SK-N-SH (cell line): ENCODE measurements around the gene MOGAT3. TPM values are rescaled to one million over a fixed set of nuclear protein-coding genes. Genes with fewer than 3 reads are reported as not detected.

Experiments used
- CTCF ChIA-PET: fragments of 300-600, 350-600 bp; formaldehyde crosslinking; extraction: SDS; loops from one replicate; lab custom pipeline; 2021; lab: Yijun Ruan, JAX
- POLR2A ChIA-PET: fragments of 350-600 bp; sonication (Branson Sonifier 250); formaldehyde crosslinking; extraction: SDS; loops from one replicate; lab custom pipeline; 2020; ENCODE audit warnings: antibody characterized with exemption, inconsistent platforms; lab: Yijun Ruan, JAX
- DNase-seq: peaks from one replicate; pipeline ENCODE4 v3.0.0; 2012
- H2AFZ ChIP-seq: fragments of 200-600 bp; sonication (generic); 2 replicates; pipeline ENCODE4 v1.8.1; 2016; ENCODE audit warnings: antibody characterized with exemption, mild to moderate bottlenecking, low read depth
- H3F3A ChIP-seq: fragments of 200-600 bp; sonication (generic); replicated peaks from 2 replicates; pipeline ENCODE3; 2016; ENCODE audit warnings: antibody characterized with exemption, mild to moderate bottlenecking; ENCODE audit not compliant: insufficient read depth
- H3K27ac ChIP-seq, 2 experiments: fragments of 200-500 bp in 1 of 2; fragments of 200-600 bp in 1 of 2; sonication (Bioruptor generic) in 1 of 2; sonication (generic), shearing (Covaris generic) in 1 of 2; 2 replicates each; pipeline versions ENCODE4 v1.5.1 to v1.6.1; 2014 to 2016; ENCODE audit warnings: low read depth in 2 of 2, inconsistent platforms in 1 of 2, low read length in 1 of 2, mild to moderate bottlenecking in 1 of 2, mixed read lengths in 1 of 2
- H3K27me3 ChIP-seq: fragments of 200-600 bp; sonication (generic), shearing (Covaris generic); 2 replicates; pipeline ENCODE4 v1.6.1; 2016; ENCODE audit warnings: mixed run types; ENCODE audit not compliant: insufficient read depth
- H3K36me3 ChIP-seq, 2 experiments: fragments of 200-500 bp in 1 of 2; fragments of 200-600 bp in 1 of 2; sonication (Bioruptor generic) in 1 of 2; sonication (generic) in 1 of 2; replicated peaks in 1 of 2; 2 replicates each; pipeline versions ENCODE3 to v1.5.1; 2014 to 2016; ENCODE audit warnings: low read length in 1 of 2, mild to moderate bottlenecking in 1 of 2; ENCODE audit not compliant: insufficient read depth in 2 of 2, control insufficient read depth in 1 of 2
- H3K4me1 ChIP-seq, 2 experiments: fragments of 200-500 bp in 1 of 2; fragments of 200-600 bp in 1 of 2; sonication (Bioruptor generic) in 1 of 2; sonication (generic), shearing (Covaris generic) in 1 of 2; 2 replicates each; pipeline versions ENCODE4 v1.5.1 to v1.6.1; 2014 to 2016; ENCODE audit warnings: low read depth in 1 of 2, low read length in 1 of 2, mixed run types in 1 of 2; ENCODE audit not compliant: insufficient read depth in 2 of 2, control insufficient read depth in 1 of 2
- H3K4me2 ChIP-seq: fragments of 200-600 bp; sonication (generic), shearing (Covaris generic); 2 replicates; pipeline ENCODE4 v1.6.1; 2017; ENCODE audit warnings: mixed run types
- H3K4me3 ChIP-seq, 2 experiments: fragments of 200-500 bp in 1 of 2; fragments of 200-600 bp in 1 of 2; sonication (Bioruptor generic) in 1 of 2; sonication (generic), shearing (Covaris generic) in 1 of 2; 2 replicates each; pipeline versions ENCODE4 v1.5.1 to v1.8.1; 2014 to 2016; ENCODE audit warnings: low read depth in 2 of 2, inconsistent platforms in 1 of 2, low read length in 1 of 2, mild to moderate bottlenecking in 1 of 2, mixed read lengths in 1 of 2, moderate library complexity in 1 of 2
- H3K79me2 ChIP-seq: fragments of 200-600 bp; sonication (generic); 2 replicates; pipeline ENCODE4 v1.8.1; 2017; ENCODE audit warnings: mild to moderate bottlenecking; ENCODE audit not compliant: insufficient read depth
- H3K9ac ChIP-seq: fragments of 200-600 bp; sonication (generic); 2 replicates; pipeline ENCODE4 v1.6.1; 2017; ENCODE audit warnings: mixed run types
- H3K9me2 ChIP-seq: fragments of 200-600 bp; sonication (generic); 2 replicates; pipeline ENCODE4 v1.6.1; 2017; ENCODE audit warnings: mixed run types
- H3K9me3 ChIP-seq: fragments of 200-600 bp; sonication (generic); 2 replicates; pipeline ENCODE4 v1.6.1; 2017; ENCODE audit warnings: mixed run types, mild to moderate bottlenecking, moderate library complexity
- H4K20me1 ChIP-seq: fragments of 200-600 bp; sonication (generic); 2 replicates; pipeline ENCODE4 v1.6.1; 2017; ENCODE audit warnings: mild to moderate bottlenecking, mixed run types; ENCODE audit not compliant: insufficient read depth
- GATA2 ChIP-seq: sonication (generic); formaldehyde crosslinking; IDR thresholded peaks from 2 replicates; pipeline ENCODE4 v1.5.0; 2020; ENCODE audit warnings: mild to moderate bottlenecking, missing genetic modification reagents
- MEF2A ChIP-seq: IDR thresholded peaks from 2 replicates; pipeline ENCODE4 v1.4.0; 2012; ENCODE audit warnings: low read depth, borderline replicate concordance
- MXI1 ChIP-seq: IDR thresholded peaks from 2 replicates; pipeline ENCODE4 v1.6.1; 2012; ENCODE audit warnings: mild to moderate bottlenecking, low read depth, low read length, improper control_type of control experiment
- RCOR1 ChIP-seq: fragments of 150-350 bp; IDR thresholded peaks from 2 replicates; pipeline ENCODE4 v1.6.1; 2017; ENCODE audit warnings: antibody characterized with exemption, low read length
- RFX5 ChIP-seq: IDR thresholded peaks from 2 replicates; pipeline ENCODE4 v1.6.1; 2012; ENCODE audit warnings: mild to moderate bottlenecking, improper control_type of control experiment, low read length
- RXRA ChIP-seq: IDR thresholded peaks from 2 replicates; pipeline ENCODE4 v1.4.0; 2012; ENCODE audit warnings: low read depth, mild to moderate bottlenecking, borderline replicate concordance
- SIN3A ChIP-seq: IDR thresholded peaks from 2 replicates; pipeline ENCODE4 v1.6.1; 2012; ENCODE audit warnings: low read depth, mild to moderate bottlenecking, low read length, moderate library complexity, borderline replicate concordance
- USF1 ChIP-seq: IDR thresholded peaks from 2 replicates; pipeline ENCODE4 v1.4.0; 2012; ENCODE audit warnings: low read depth, borderline replicate concordance
- USF2 ChIP-seq: fragments of 150-350 bp; IDR thresholded peaks from 2 replicates; pipeline ENCODE4 v1.6.1; 2017; ENCODE audit warnings: antibody characterized with exemption, low read length, low read depth, borderline replicate concordance
- WGBS: methylation state at CpG from one replicate; pipeline ENCODE4 v1.1.6; 2017; ENCODE audit warnings: low lambda C conversion rate; 5-methylcytosine and 5-hydroxymethylcytosine counted together
- polyA plus RNA-seq, 3 experiments: library from polyadenylated mRNA; depleted of rRNA; stranded (reverse); fragments of >200 nt; gene quantifications; 2 replicates each; pipeline ENCODE4 v1.2.3, GENCODE V29; 2012

Gene MOGAT3
- polyA plus RNA-seq, 1 of the 3 experiments (the other 2 are of a cell fraction) = not detected

- H3K9me3 ChIP-seq = no peaks in the 10 kb centered on the region
- ChIA-PET CTCF (interaction anchor here (0.7 to 4.7 kb wide), 6 partner anchors 9 to 94 kb away, joined by 3 to 30 read pairs (median 4); no protein-coding TSS in a partner anchor), POLR2A (interaction anchor here (0.6 to 1.4 kb wide), 4 partner anchors 13 to 21 kb away, joined by 3 to 5 read pairs (median 3); partner anchors contain the start of genes PLOD3 and ZNHIT1)
- no peak overlapping the region for H3K4me2 ChIP-seq
- no peaks in the 10 kb centered on the region for H3K9me2 ChIP-seq
- peaks cover 10% of the 10 kb centered on the region; the same call in 1 of the 2 replicates for H4K20me1 ChIP-seq
- peaks cover 35 to 46% of the 10 kb centered on the region in 2 experiments for H3K36me3 ChIP-seq
- H3K9ac ChIP-seq = no peak overlapping the region
- H3K79me2 ChIP-seq = peaks cover 31% of the 10 kb centered on the region
- H3F3A ChIP-seq = peaks cover 6% of the 10 kb centered on the region
- H3K27ac ChIP-seq = no peak overlapping the region
- no peaks in the 10 kb centered on the region for H3K27me3 ChIP-seq
- TF ChIP-seq USF2 (no peak), USF1 (no peak), GATA2 (CRISPR knock-in tag) (no peak), MXI1 (no peak), RCOR1 (no peak), MEF2A (no peak), RXRA (no peak), RFX5 (no peak)
- WGBS = 92% methylated on average over 25 of the region's 28 CpGs
- H3K4me3 ChIP-seq = no peak overlapping the region
- H3K4me1 ChIP-seq = peaks cover 2 to 5% of the 10 kb centered on the region in 2 experiments; a peak in 1 of 4 replicates
- H2AFZ ChIP-seq = no peak overlapping the region
- peak; percentile 34 for DNase-seq
These were observed 37.7 kb upstream of the MOGAT3 start for GRCh38 chr7:101238226-101239182.

DNA sequence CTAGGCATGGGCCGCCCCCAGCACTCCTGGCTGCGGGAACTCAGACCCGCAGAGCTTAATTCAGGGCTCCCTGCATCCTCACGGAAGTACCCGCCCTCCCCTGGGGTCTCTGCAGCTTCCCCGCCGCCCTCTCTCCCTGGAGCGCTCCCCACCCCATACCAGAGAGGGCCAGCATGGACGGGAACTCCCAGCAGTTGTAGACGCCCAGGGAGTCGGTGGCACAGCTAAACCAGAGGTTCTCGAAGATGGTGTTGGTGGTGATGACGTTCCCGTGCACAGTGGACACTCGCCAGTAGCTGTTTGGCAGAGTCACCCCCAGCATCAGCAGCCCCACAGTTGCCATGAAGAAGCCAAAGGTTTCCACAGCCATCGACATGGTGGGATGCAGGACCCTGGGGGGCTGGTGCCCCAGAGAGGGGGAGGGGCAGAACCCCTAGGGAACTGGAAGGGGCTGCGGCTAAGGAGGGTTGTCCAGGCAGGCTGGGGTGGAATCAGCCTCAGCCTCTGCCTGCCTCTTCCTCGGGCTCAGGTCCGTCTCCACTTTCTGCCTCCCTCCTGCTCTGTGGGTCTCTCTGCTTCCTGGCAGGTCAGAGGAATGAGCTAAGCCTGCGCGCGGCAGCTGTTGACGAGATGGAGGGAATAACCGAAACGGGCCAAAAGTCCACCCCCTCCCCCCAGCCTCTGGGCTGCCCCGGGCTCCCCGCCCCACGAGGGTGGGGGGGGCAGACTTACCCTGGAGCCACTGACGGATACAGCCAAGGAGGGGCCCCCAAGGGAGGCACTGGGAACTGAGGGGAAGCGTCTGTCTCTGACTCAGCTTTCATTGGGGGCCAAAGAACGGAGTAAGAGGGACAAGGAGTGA, 36.6 kb upstream of the MOGAT3 start, which contains the start of gene CLDN15:
CLDN15 (minus strand) TSS at position 597 of the 862 bp plus-strand sequence; CDS start at position 376, 221 bp downstream.
- Histone ChIP-seq H3K4me3 (no peak within 1 kb of the TSS), H3K9me3 (no peaks in the 10 kb centered on the region), H3K36me3 (peaks cover 24 to 46% of the 10 kb centered on the region in 2 experiments), H3K4me1 (no peaks in the 10 kb centered on the region; a peak in 1 of 4 replicates), H3F3A (no peaks in the 10 kb centered on the region), H3K9ac (no peak within 1 kb of the TSS), H3K9me2 (no peaks in the 10 kb centered on the region), H3K4me2 (no peak within 1 kb of the TSS), H4K20me1 (peaks cover under 1% of the 10 kb centered on the region; the same call in 1 of the 2 replicates), H2AFZ (no peak within 1 kb of the TSS), H3K27me3 (no peaks in the 10 kb centered on the region)
- CTCF ChIA-PET = interaction anchor here (0.7 to 4.7 kb wide), 6 partner anchors 11 to 93 kb away, joined by 3 to 30 read pairs (median 4); no protein-coding TSS in a partner anchor
- POLR2A ChIA-PET = interaction anchor here (0.6 to 1.2 kb wide), 6 partner anchors 15 to 154 kb away, joined by 3 to 7 read pairs (median 3); partner anchors contain the start of genes IFT22, PLOD3 and ZNHIT1
- WGBS = 87% methylated on average over 30 of the region's 31 CpGs
- no peak for TF ChIP-seq MEF2A
- TF ChIP-seq SIN3A = no peak
- TF ChIP-seq, all 33 proteins: peak for 0
- Histone ChIP-seq H3K79me2 (peaks cover 20% of the 10 kb centered on the region), H3K27ac (no peak within 1 kb of the TSS)
- DNase-seq = peak; percentile 39
